OCI-LY3 (cell line): ENCODE data around the gene WDR73.

Experiments
- H2AFZ ChIP-seq: fragments of 200-600, 300-600 bp; shearing (Covaris generic); 2 replicates; pipeline ENCODE4 v1.6.0; 2014; ENCODE audit warnings: antibody characterized with exemption, low read depth, low read length
- H3K27ac ChIP-seq: fragments of 200-600, 300-600 bp; sonication (generic); 2 replicates; pipeline ENCODE4 v1.5.1; 2014; ENCODE audit warnings: mild to moderate bottlenecking, low read length, moderate library complexity, mixed read lengths
- H3K27me3 ChIP-seq: fragments of 200-600, 300-600 bp; sonication (generic); 2 replicates; pipeline ENCODE4 v1.6.1; 2014; ENCODE audit warnings: low read depth, low read length, mixed read lengths
- H3K36me3 ChIP-seq: fragments of 200-600, 300-600 bp; sonication (generic); replicated peaks from 2 replicates; pipeline ENCODE3; 2014; ENCODE audit warnings: low read depth, low read length, mixed read lengths
- H3K4me1 ChIP-seq: fragments of 300-600, 200-600 bp; sonication (generic); 2 replicates; pipeline ENCODE4 v1.6.1; 2014; ENCODE audit warnings: low read length, mixed read lengths
- H3K4me2 ChIP-seq: fragments of 200-600, 300-600 bp; sonication (generic); 2 replicates; pipeline ENCODE4 v1.6.1; 2014; ENCODE audit warnings: low read length, mixed read lengths
- H3K4me3 ChIP-seq: fragments of 300-600, 200-600 bp; sonication (generic); 2 replicates; pipeline ENCODE4 v1.5.1; 2014; ENCODE audit warnings: antibody characterized with exemption, mild to moderate bottlenecking, low read length, moderate library complexity
- H3K79me2 ChIP-seq: fragments of 300-600, 200-600 bp; shearing (Covaris generic); 2 replicates; pipeline ENCODE4 v1.6.1; 2014; ENCODE audit warnings: mild to moderate bottlenecking, low read length, mixed read lengths
- H3K9ac ChIP-seq: fragments of 300-600, 200-600 bp; shearing (Covaris generic); 2 replicates; pipeline ENCODE4 v1.6.0; 2014; ENCODE audit warnings: mild to moderate bottlenecking, low read length, moderate library complexity
- H3K9me3 ChIP-seq: fragments of 200-600, 300-600 bp; shearing (Covaris generic); 2 replicates; pipeline ENCODE4 v1.6.1; 2014; ENCODE audit warnings: low read length, mixed read lengths; ENCODE audit not compliant: insufficient read depth
- H4K20me1 ChIP-seq: fragments of 200-600, 300-600 bp; sonication (generic); 2 replicates; pipeline ENCODE4 v1.6.1; 2016; ENCODE audit warnings: low read length, mixed read lengths; ENCODE audit not compliant: insufficient read depth
- EZH2phosphoT487 ChIP-seq: fragments of 200-600 bp; shearing (Covaris generic); IDR thresholded peaks from 2 replicates; pipeline ENCODE4 v1.6.1; 2018; ENCODE audit warnings: antibody characterized with exemption, mixed run types, low read depth
- TF ChIP-seq, protein P1 (sequence below): fragments of 200-600, 300-600 bp; sonication (generic); IDR thresholded peaks from 2 replicates; pipeline ENCODE4 v1.5.1; 2014; ENCODE audit warnings: antibody characterized with exemption, low read length, low read depth

The WDR73 gene

DNA sequence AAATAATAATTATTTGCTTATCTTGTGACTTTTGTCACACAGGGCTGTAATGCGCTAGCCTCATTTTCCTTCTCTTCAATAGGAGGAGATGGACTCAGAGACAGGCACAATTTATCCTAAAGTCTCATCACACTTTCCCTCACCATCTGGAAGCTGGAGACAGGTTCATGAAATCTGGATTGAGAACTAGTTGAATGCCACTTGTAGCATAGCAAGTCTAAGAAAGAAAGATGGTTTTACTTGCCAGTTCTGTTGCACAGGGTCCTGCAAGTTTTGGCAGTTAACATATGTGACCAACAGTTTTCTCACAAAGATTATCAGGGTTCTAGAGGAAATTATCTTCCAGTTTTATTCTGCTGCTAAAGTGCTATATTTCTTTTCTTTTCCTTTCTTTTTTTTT is 62.3 kb downstream of the WDR73 start:
- peaks cover 29% of the 10 kb centered on the region for H3K27me3 ChIP-seq
- no peak overlapping the region for H3K9ac ChIP-seq
- 0 out of 2 replicates have a peak overlapping the region, but pooled peaks have one; percentile 8 for H2AFZ ChIP-seq
- H3K4me2 ChIP-seq: no peak overlapping the region
- H3K4me3 ChIP-seq: no peak overlapping the region
- no peaks in the 10 kb centered on the region for H3K36me3 ChIP-seq
- no peak for TF ChIP-seq EZH2phosphoT487
- TF ChIP-seq, protein P1, sequence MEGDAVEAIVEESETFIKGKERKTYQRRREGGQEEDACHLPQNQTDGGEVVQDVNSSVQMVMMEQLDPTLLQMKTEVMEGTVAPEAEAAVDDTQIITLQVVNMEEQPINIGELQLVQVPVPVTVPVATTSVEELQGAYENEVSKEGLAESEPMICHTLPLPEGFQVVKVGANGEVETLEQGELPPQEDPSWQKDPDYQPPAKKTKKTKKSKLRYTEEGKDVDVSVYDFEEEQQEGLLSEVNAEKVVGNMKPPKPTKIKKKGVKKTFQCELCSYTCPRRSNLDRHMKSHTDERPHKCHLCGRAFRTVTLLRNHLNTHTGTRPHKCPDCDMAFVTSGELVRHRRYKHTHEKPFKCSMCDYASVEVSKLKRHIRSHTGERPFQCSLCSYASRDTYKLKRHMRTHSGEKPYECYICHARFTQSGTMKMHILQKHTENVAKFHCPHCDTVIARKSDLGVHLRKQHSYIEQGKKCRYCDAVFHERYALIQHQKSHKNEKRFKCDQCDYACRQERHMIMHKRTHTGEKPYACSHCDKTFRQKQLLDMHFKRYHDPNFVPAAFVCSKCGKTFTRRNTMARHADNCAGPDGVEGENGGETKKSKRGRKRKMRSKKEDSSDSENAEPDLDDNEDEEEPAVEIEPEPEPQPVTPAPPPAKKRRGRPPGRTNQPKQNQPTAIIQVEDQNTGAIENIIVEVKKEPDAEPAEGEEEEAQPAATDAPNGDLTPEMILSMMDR: no peak
- peaks cover 3% of the 10 kb centered on the region; the same call in 1 of the 2 replicates for H3K4me1 ChIP-seq
- H3K9me3 ChIP-seq: no peaks in the 10 kb centered on the region
- H3K79me2 ChIP-seq: no peaks in the 10 kb centered on the region
- no peaks in the 10 kb centered on the region for H4K20me1 ChIP-seq
- no peak overlapping the region for H3K27ac ChIP-seq

DNA sequence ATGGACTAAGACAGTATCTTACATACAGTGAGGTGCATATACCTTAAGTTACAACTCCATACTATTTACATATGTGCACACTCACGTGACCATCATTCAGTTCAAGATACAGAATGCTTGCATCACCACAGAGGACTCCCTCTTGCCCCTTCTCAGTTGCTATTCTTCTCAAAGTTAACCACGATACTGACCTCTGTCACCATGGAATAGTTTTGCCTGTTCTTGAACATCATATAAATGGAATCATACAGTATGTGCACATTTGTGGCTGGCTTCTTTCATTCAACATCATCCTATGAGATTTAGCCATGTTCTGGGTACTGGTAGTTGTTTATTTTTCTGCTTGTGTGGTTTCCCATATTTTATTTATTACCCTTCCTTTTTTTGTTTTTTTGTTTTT is 63.7 kb downstream of the WDR73 start:
- H3K79me2 ChIP-seq: no peaks in the 10 kb centered on the region
- H3K27me3 ChIP-seq: peaks cover 31% of the 10 kb centered on the region
- H3K4me1 ChIP-seq: peaks cover 3% of the 10 kb centered on the region; the same call in 1 of the 2 replicates
- H3K4me2 ChIP-seq: no peak overlapping the region
- no peaks in the 10 kb centered on the region for H3K9me3 ChIP-seq
- H3K9ac ChIP-seq: no peak overlapping the region
- H3K4me3 ChIP-seq: no peak overlapping the region
- no peaks in the 10 kb centered on the region for H3K36me3 ChIP-seq
- TF ChIP-seq EZH2phosphoT487: no peak
- TF ChIP-seq, protein P1: no peak
- H4K20me1 ChIP-seq: no peaks in the 10 kb centered on the region
- no peak overlapping the region for H2AFZ ChIP-seq
- no peak overlapping the region for H3K27ac ChIP-seq
